ENCODE data around the gene SH3BP4.

DNA sequence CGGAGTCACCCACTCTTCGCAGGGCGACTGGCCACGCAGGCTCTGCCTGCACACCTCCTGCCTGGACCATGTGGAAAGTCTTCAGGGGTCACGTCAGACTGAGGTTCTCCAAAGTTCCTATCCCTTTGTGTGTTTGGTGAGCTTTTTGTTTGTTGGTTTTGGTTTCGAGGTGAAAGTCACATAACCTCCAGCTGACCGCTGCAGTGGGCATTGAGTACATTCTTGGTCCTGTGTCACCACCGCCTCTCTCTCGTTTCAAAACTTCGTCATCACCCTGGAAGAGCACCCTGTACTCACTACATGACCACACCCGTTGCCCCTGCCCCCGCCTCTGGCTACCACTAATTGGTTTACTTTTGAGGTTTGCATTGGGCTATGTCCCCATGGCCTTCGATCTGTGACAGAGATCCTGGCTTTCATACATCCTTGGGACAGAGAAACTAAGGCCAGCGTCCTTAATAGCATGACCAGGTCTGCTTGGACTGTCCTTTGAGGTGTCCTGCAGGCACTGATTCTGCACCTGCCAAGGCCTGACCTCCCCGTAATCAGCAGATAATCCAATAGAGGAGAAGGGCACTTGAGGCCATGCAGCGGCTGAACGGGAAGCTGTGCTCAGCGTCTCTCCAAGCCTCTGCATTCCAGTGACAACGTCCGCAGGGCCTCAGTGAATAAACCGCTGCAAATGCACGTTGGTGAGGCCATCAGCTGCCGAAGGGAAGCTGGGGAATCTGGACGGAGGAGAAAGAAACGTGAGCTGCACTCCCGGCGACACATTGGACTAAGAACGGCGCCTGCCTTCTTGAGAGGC, 46.8 kb downstream of the SH3BP4 start:
- TF ChIP-seq, protein P1, sequence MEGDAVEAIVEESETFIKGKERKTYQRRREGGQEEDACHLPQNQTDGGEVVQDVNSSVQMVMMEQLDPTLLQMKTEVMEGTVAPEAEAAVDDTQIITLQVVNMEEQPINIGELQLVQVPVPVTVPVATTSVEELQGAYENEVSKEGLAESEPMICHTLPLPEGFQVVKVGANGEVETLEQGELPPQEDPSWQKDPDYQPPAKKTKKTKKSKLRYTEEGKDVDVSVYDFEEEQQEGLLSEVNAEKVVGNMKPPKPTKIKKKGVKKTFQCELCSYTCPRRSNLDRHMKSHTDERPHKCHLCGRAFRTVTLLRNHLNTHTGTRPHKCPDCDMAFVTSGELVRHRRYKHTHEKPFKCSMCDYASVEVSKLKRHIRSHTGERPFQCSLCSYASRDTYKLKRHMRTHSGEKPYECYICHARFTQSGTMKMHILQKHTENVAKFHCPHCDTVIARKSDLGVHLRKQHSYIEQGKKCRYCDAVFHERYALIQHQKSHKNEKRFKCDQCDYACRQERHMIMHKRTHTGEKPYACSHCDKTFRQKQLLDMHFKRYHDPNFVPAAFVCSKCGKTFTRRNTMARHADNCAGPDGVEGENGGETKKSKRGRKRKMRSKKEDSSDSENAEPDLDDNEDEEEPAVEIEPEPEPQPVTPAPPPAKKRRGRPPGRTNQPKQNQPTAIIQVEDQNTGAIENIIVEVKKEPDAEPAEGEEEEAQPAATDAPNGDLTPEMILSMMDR (IDR thresholded peaks at IDR 0.05; ENCODE audit: insufficient read depth, low read length, poor library complexity, severe bottlenecking), result no peak
- TF ChIP-seq EZH2phosphoT487 (conservative IDR thresholded peaks at IDR 0.05; ENCODE audit: low read length), result no peak

All from SU-DHL-6 (cell line).